ENCODE data around the gene ANKRD36.
"Not testable (repeated sequence)": the region's sequence is repeated elsewhere in the genome, so short reads cannot be mapped to it uniquely, and the experiment has no call there.

- TF ChIP-seq CTCF (IDR thresholded peaks at IDR 0.05 in 2 of 3, conservative IDR thresholded peaks at IDR 0.05 in 1 of 3; ENCODE audit: control insufficient read depth in 2 of 3, extremely low read depth in 1 of 3, insufficient read depth in 1 of 3, low read depth in 3 of 3, low read length in 3 of 3); POU2F2 (IDR thresholded peaks at IDR 0.05; ENCODE audit: borderline replicate concordance, low read depth, low read length); SMAD1 (IDR thresholded peaks at IDR 0.05; ENCODE audit: low read depth, partially characterized antibody); SRF (IDR thresholded peaks at IDR 0.05; ENCODE audit: low read depth in 2 of 2, low read length in 2 of 2); EZH2 (IDR thresholded peaks at IDR 0.05; ENCODE audit: borderline replicate concordance, control insufficient read depth, low read depth, low read length); HDAC2 (IDR thresholded peaks at IDR 0.05); SUZ12 (IDR thresholded peaks at IDR 0.05; ENCODE audit: unreplicated experiment); SP1 (IDR thresholded peaks at IDR 0.05; ENCODE audit: low read depth, low read length); CBX5 (IDR thresholded peaks at IDR 0.05; ENCODE audit: low read depth); ZBTB11 (CRISPR knock-in tag; IDR thresholded peaks at IDR 0.05); MTA3 (IDR thresholded peaks at IDR 0.05; ENCODE audit: borderline replicate concordance, low read length); HDAC6 (IDR thresholded peaks at IDR 0.05; ENCODE audit: unreplicated experiment); SREBF2 (IDR thresholded peaks at IDR 0.05; ENCODE audit: low read length): not testable (repeated sequence)
Observed at GRCh38 chr2:97144016-97144415, 31.1 kb downstream of the ANKRD36 start.
